GM18867 (cell line): ENCODE measurements around the gene SLC22A23.

Experiments used
- ATAC-seq: cut with Tn5 transposase; IDR thresholded peaks from one replicate; pipeline ENCODE4 v1.9.1; 2021; ENCODE audit warnings: mild to moderate bottlenecking, moderate library complexity; ENCODE audit not compliant: unreplicated experiment

Gene SLC22A23

GRCh38 chr6:3406362-3406821 lies 50.5 kb downstream of the SLC22A23 start:
- ATAC-seq: no peak

- ATAC-seq: no peak
Measured at GRCh38 chr6:3405679-3406078, 51.2 kb downstream of the SLC22A23 start.

DNA sequence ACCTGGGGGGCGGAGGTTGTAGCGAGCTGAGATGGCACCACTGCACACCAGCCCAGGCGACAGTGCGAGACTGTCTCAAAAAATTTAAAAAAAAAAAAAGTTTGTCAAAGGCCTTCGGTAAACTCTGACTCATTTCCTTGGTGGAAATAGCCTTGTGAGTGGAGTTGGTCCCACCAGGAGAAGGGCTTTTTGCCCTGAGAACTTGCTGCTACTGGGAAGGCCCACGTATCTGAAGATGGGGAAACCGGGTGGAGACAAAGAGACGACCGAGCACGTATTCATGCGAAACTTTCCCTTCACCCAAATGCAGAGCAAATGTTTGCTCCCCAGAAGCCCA lies 51.7 kb downstream of the SLC22A23 start:
- no peak for ATAC-seq

- ATAC-seq: no peak
Measured at GRCh38 chr6:3403238-3404173, 53.3 kb downstream of the SLC22A23 start.

DNA sequence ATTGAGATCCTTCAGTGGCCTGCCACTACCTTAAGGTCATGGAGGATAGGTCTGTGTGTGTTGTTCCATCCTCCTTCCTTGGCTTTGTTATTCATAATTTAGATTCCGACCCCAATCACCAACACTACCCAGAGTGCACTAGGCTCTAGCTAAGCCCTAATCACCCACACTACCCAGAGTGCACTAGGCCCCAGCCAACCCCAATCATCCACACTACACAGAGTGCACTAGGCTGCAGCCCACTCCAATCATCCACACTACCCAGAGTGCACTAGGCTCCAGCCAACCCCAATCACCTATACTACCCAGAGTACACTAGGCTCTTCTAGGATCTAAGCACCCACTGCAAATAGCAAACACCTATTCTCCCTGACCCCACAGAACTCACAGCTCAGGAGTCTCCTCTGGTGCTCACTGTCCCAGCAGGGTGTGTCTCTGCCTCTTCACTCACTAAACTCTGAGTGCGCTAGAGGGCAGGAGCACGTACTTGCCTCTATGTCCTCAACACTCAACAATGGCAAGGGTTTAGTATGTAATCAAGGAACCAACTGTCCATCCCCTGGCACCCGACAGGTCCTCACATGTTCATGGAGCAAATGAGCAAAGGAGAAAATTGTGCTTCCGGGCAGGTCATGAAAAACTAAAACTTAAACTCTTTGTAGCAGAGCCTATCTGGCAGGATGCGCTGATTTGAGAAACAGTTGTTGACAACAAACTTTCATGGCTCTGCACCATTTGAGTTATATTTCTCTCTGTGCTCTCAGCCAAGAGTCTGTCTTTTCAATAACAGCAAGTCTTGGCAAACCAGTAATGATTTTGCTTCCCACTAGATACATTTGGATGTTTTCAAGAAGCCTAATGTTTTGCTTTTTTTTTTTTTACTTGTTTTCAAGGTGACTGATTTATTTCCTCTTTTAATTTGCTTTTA lies 54.3 kb downstream of the SLC22A23 start:
- ATAC-seq: no peak

DNA sequence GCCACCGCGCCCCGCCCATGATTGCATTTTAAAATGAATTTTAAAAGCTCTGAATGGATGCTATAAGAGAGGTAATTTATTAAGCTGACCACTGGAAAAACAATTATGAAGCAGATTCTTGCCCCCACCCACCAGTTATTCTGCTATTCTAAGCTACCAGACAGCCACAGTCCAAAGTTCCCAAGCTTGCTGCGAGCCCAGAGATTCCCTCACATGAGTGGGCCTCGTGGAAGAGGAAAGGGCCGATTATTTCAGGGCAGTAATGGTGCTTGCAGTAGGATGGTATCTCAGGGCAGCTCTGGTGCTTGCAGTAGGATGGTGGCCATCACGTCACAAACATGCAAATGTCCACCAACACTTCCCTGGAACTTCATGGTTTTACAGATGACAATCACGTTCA lies 56.7 kb downstream of the SLC22A23 start:
- no peak for ATAC-seq

DNA sequence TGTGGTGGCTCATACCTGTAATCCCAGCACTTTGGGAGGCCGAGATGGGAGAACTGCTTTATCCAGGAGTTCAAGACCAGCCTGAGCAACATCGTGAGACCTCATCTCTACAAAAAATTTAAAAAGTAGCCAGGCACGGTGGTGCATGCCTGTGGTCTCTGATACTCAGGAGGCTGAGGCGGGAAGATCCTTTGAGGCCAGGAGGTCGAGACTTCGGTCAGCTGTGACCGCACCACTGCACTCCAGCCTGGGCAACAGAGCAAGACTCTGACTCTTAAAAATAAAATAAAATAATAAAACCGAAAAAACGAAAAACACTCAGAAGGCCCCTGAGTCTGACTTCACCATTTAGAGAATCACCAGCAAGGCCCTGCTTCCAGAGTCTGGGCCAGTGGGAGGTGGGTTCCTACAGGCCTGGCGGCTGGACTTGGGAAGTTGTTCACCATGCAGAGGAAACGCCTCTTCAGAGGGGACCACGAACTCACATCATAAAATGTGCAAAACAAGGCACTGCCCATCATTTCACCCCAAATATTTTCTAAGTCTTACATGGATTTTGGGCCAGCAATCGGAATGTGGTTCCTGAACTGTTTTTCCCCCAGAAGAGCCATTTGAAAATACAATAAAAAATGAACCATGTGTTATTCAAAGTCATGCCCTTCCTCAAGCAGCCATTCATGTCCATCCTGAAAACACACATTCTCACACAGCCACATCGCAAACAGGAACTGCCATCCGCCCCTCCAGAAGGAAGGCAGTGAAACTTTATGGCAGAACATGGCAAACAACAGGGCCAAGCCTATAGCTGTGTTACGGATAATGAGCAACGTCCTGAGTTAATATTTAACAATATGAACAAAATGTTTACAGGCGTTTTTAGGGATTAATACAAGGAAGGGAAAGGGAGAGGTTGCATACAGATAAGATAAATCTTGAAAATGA lies 57.8 kb downstream of the SLC22A23 start:
- ATAC-seq: no peak

GRCh38 chr6:3398165-3398562 lies 58.7 kb downstream of the SLC22A23 start:
- no peak for ATAC-seq

GRCh38 chr6:3397229-3398164 lies 59.4 kb downstream of the SLC22A23 start:
- no peak for ATAC-seq

- no peak for ATAC-seq
Measured at GRCh38 chr6:3396503-3397180, 60.2 kb downstream of the SLC22A23 start.

DNA sequence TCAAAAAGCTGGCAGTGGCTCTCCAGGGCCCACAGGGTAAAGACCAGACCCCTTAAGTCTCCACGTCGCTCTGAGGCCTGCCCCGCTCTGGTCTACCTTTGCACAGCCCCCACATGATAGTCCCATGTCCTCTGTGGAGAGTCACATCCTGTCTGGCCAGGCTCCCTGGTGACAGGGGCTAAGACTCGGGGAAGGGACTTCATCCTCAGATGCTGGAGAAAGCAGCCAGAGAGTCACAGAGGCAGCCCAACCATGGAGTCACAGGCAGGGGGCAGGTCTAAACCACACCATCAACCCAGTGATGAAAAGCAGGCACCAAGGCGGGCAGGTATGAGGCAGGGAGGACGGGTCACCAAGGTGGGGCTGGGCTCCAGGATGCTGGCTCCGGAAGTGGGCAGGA lies 62.2 kb downstream of the SLC22A23 start:
- no peak for ATAC-seq

DNA sequence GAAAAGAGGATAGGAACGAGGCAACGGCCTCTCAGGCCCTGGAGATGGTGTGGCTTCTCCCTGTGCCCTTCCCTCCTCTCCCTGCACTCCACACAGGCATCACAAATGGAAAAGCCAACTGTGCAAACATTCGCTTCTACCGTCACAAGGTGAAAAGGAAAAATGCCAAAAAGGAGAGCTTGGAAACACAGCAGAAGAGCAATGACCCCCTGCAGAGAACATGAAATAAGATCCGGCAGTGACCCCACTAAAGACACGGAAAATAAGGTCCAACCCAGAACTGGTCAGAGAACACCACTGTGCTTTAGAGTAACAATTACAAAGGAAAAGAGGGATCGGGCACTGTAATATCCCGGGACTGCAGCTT lies 63.0 kb downstream of the SLC22A23 start:
- no peak for ATAC-seq

DNA sequence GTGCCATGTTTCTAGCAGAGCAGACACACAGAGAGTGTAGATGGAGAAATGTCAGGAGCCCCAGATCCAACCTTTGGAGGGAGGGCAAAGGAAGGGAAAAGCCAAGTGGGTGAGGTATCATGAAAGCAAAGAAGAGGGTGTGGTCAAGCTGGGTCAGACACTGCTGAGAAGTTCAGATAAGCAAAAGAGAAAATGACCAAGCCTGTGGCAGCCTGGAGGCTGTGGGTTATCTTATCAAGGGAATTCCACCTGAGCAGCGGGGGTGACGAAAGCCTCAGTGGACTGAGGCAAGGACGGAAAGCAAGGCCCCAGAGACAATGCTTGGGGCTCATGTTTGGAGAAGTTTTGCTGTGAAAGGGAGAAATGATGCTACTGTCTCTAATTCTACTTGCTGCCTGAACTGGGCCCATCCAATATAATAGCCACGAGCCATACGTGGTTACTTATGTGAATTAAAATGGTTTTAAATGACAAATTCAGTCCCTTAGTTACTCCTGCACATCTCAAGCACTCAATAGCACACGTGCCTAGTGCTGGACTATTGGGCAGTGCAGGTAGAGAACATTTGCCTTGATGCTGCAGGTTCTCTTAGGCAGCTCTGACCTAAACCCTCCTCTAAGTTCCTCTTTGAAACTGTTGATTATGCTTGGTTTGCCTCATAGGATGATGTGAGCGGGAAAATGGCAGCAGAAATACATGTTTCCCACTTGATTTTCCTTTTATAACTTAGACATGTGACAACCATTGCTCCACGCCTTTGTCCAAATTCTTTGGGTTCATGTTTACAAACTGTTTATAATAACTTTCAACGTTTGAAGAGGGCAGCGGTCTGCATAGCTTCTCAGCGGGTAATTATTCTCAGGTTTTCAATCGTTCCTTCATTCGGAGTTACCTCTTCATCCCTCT lies 63.7 kb downstream of the SLC22A23 start:
- no peak for ATAC-seq

DNA sequence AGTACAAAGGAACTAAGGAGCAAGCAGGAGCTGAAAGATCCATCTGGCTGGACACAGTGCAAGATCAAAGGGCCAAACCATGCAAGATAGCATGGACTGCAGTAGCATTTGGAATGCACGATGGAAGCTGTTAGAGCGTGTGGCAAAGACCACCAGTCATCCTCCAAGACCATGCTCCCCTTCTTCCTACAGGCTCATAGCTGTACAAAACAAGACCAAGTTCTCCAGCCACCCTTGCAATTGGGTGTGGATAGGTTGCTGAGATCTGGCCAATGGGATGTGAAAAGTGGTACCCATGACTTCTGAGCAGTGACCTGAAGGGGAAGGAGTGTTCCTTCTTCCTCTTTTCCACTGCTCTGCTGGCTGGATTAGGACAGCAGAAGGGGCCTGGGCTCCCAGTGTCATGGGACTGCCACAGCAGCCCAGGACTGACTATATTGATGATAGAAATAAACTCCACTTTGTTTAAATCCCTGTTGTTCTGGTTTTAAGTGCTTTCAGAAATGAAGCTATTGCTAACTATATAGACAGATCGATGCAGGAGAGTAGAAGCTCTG lies 64.9 kb downstream of the SLC22A23 start:
- no peak for ATAC-seq

- ATAC-seq: no peak
Measured at GRCh38 chr6:3390698-3391097, 66.2 kb downstream of the SLC22A23 start.

DNA sequence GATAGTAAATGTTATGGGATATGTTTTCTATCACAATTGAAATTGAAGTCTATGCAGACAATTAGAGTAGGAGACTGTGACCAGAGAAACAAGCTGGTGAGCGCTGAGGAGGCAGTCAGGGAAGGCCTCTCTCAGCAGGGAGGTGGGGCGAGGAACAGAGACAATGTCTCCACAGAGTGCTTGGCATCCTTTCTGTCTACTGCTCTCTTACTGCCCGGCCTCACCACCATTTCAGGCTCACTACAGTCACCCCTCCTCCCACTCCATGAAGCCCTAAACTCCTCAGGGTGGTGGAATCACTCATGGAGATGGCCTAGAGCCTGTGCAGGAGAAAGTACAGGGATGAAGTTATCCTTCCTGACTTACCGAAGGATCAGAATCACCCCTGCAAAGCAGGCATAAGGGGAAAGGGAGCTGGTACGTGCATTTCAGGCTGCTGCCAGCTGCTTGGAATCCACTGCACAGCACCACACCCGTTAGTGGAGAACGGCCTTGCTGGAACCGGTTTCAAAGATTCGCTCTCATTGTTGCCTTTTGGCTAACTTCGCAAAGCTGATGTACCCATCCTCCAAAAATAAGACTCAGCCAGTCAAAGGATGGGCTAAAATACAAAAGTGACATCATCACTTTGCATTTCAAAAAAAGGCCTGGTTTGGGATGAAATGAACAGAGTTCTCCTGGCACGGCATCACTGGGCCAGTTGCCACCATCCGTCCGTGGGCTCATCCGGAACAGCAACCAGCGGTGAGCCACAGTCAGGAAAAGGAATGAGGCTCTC lies 67.3 kb downstream of the SLC22A23 start:
- ATAC-seq: no peak

GRCh38 chr6:3388786-3389185 lies 68.1 kb downstream of the SLC22A23 start:
- no peak for ATAC-seq
